ENCODE results near the gene HTRA2. TPM values are rescaled to one million over a fixed set of nuclear protein-coding genes. Genes with fewer than 3 reads are reported as not detected.

HTRA2 gene
- total and polyA plus RNA-seq, 12 donors: 21.2 to 41.0 (median 25.6) TPM

DNA sequence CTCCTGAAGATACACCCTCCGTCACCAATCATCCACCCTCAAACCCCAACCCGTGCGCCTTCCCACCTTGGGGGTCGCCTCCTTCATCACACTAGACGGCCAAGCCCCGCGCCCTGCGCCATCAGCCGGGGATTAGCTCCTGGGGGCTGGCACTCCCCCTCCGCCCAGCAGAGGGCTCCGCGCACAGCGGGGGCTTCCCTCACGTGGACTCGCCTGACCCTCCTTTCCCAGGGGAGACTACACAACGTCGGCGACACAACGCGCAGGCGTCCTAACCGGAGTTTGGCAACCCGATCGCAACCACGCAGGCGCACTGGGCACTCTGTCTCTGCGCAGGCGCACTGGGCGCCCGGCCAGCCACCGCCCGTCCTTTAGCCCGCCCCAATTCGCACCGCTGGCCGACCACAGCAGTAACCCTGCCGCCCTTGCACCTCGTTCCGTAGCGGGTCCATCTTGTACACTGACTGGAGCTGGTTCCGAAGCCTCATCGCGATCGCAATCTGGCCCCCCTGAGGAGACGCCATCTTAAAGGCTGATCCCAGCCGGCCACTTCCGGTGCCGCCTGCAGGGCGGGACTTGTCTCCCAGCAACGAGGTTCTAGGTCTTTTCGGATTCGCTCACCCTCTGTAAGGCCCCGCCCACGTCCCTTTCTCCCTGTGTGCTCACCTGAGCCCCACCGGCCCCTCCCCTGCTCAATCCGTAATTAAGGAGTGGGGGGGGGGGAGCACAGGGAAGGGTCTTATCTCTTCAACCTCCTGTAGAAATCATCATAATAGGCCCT is 22.4 kb upstream of the HTRA2 start, which contains the start of gene PCGF1:
Gene PCGF1, minus strand, starts transcription at position 551 of the 781 bp plus-strand sequence. Its CDS starts 27 bp downstream, at position 524.
- peak within 1 kb of the TSS; percentile 64 to 83 (median 70) for H3K4me3 ChIP-seq
- H3K27ac ChIP-seq: peak within 1 kb of the TSS; percentile 95 to 99 (median 96)
- ATAC-seq (peak; percentile 95 to 97 (median 96)), DNase-seq (peak; percentile 99)
- H3K9me3 ChIP-seq: no peaks in the 10 kb centered on the region
- 1% methylated on average over 54 to 56 of the region's 56 CpGs for WGBS, 2 donors
- TF ChIP-seq, protein P1, sequence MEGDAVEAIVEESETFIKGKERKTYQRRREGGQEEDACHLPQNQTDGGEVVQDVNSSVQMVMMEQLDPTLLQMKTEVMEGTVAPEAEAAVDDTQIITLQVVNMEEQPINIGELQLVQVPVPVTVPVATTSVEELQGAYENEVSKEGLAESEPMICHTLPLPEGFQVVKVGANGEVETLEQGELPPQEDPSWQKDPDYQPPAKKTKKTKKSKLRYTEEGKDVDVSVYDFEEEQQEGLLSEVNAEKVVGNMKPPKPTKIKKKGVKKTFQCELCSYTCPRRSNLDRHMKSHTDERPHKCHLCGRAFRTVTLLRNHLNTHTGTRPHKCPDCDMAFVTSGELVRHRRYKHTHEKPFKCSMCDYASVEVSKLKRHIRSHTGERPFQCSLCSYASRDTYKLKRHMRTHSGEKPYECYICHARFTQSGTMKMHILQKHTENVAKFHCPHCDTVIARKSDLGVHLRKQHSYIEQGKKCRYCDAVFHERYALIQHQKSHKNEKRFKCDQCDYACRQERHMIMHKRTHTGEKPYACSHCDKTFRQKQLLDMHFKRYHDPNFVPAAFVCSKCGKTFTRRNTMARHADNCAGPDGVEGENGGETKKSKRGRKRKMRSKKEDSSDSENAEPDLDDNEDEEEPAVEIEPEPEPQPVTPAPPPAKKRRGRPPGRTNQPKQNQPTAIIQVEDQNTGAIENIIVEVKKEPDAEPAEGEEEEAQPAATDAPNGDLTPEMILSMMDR (IDR thresholded peaks at IDR 0.05): peak in 8 of 9 donors; percentile 40 to 67 (median 49)
- intact Hi-C loops (cut with DNase I): loop anchor here in 3 of 10 donors (1.0 to 2.0 kb wide), 4 partner anchors 22 to 49 kb away; partner anchors contain the start of genes AUP1 (in 2 of the 3), HTRA2 (in 2 of the 3), TTC31 (in 2 of the 3) and CCDC142 (in 1 of the 3)
- H3K27me3 ChIP-seq: peaks cover 0 to 56% (median 43%) of the 10 kb centered on the region in 7 donors
- H3K4me1 ChIP-seq: peaks cover 8 to 55% (median 43%) of the 10 kb centered on the region in 9 donors
- peaks cover 0 to 20% (median 3%) of the 10 kb centered on the region in 9 donors for H3K36me3 ChIP-seq

DNA sequence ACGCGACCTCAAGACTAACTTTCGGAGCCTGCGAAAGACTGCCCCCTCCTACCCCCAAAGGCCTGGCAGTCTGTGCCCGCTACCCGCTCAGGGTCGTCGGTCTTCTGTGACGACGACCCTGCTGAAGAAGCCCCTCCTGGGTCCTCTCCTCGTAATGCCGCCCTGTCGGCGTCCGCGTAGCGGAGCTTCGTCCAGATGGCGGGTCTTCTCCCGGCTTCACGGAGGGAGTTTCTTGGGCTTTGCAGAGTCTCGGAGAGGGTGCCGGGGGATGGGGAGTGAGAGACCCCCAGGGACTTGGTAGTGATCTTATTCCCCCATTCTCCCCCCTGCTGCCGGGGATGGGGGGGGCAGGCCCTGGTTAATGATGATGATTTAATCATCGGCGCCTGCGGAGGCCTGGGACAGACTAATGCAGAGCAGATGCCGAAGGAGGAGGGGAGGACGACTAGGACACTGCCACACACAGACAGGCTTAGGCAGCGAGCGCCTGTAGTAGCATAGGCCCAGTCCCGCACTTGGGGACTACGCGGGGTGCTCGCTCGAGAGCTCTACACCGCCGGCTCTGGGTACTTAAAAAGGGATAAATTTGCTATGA is 21.7 kb upstream of the HTRA2 start:
- 8 to 15% methylated on average over 38 of the region's 38 CpGs for WGBS, 2 donors
- ATAC-seq: peak in 5 of 8 donors; percentile 0 to 39 (median 12)
- intact Hi-C loops (cut with DNase I): loop anchor here in 3 of 10 donors (1.0 to 2.0 kb wide), 4 partner anchors 21 to 50 kb away; partner anchors contain the start of genes AUP1 (in 2 of the 3), HTRA2 (in 2 of the 3), TTC31 (in 2 of the 3) and CCDC142 (in 1 of the 3)

DNA sequence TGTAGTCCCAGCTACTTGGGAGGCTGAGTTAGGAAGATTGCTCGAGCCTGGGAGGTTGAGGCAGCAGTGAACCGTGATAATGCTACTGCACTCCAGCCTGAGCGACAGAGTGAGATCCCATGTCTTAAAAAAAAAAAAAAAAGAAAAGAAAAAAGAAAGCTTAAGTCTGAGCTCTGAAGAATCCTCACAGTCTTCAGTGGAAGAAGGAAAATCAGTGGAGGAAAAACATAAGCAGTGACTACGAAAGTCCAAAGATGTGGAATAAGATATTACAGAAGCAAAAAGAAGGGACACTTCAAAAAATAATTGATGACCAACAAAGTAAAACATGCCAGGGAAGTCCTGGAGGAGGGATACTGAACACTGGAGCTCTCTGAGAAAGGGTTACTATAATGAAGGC is 19.5 kb upstream of the HTRA2 start:
- H3K27me3 ChIP-seq: peaks cover 28 to 69% (median 62%) of the 10 kb centered on the region in 7 donors
- DNase-seq (no peak), ATAC-seq (no peak)
- H3K27ac ChIP-seq: no peak overlapping the region
- peaks cover 13 to 45% (median 36%) of the 10 kb centered on the region in 9 donors for H3K4me1 ChIP-seq
- intact Hi-C loops (cut with DNase I): no loop called here
- WGBS, 2 donors: 78 to 80% methylated on average over 4 of the region's 4 CpGs
- no peaks in the 10 kb centered on the region for H3K9me3 ChIP-seq
- TF ChIP-seq, protein P1 (IDR thresholded peaks at IDR 0.05): no peak
- peaks cover 0 to 11% (median 3%) of the 10 kb centered on the region in 9 donors for H3K36me3 ChIP-seq
- no peak overlapping the region for H3K4me3 ChIP-seq

More for the DNA sequence above, 21.7 kb upstream of the HTRA2 start:
- TF ChIP-seq, protein P1 (IDR thresholded peaks at IDR 0.05): no peak
- peak in 1 of 2 donors; percentile 30 for DNase-seq
- H3K4me3 ChIP-seq: peak overlapping the region; percentile 64 to 83 (median 70)
- peaks cover 5 to 56% (median 43%) of the 10 kb centered on the region in 7 donors for H3K27me3 ChIP-seq
- peak overlapping the region; percentile 95 to 99 (median 96) for H3K27ac ChIP-seq
- H3K4me1 ChIP-seq: peaks cover 8 to 48% (median 41%) of the 10 kb centered on the region in 9 donors
- peaks cover 0 to 20% (median 3%) of the 10 kb centered on the region in 9 donors for H3K36me3 ChIP-seq
- H3K9me3 ChIP-seq: no peaks in the 10 kb centered on the region
